ELF-1 (cell line): ENCODE measurements around the gene RASL12.
"Not testable (repeated sequence)": the region's sequence is repeated elsewhere in the genome, so short reads cannot be mapped to it uniquely, and the experiment has no call there.

Experiments used
- DNase-seq: peaks from one replicate; pipeline ENCODE4 v3.0.0-alpha.2; 2016; ENCODE audit warnings: low read depth, low spot score

Gene RASL12

GRCh38 chr15:65067645-65068402, at the start of gene RASL12:
RASL12 (minus strand) TSS chr15:65067991; CDS start chr15:65067835, 156 bp downstream.
- peak; percentile 51 for DNase-seq

GRCh38 chr15:65115542-65115941, 47.8 kb upstream of the RASL12 start:
- DNase-seq = no peak

GRCh38 chr15:65115086-65115485, 47.3 kb upstream of the RASL12 start, which contains the start of gene UBAP1L:
UBAP1L (minus strand) TSS chr15:65115200; CDS start chr15:65106215, 8,985 bp downstream.
- no peak for DNase-seq

- DNase-seq = peak; percentile 22
Measured at GRCh38 chr15:65110676-65111292, 43.0 kb upstream of the RASL12 start.

GRCh38 chr15:65106011-65106590, 38.3 kb upstream of the RASL12 start:
- no peak for DNase-seq

GRCh38 chr15:65105038-65105437, 37.2 kb upstream of the RASL12 start:
- DNase-seq = no peak

- DNase-seq = no peak
Measured at GRCh38 chr15:65102912-65103311, 35.1 kb upstream of the RASL12 start.

GRCh38 chr15:65101891-65102708, 34.3 kb upstream of the RASL12 start:
- peak; percentile 24 for DNase-seq

- peak; percentile 84 for DNase-seq
Measured at GRCh38 chr15:65101411-65101890, 33.7 kb upstream of the RASL12 start.

GRCh38 chr15:65100442-65100841, 32.7 kb upstream of the RASL12 start:
- DNase-seq = no peak

- DNase-seq = not testable (repeated sequence)
Measured at GRCh38 chr15:65099801-65100200, 32.0 kb upstream of the RASL12 start.

GRCh38 chr15:65099336-65099735, 31.5 kb upstream of the RASL12 start:
- DNase-seq = no peak

- no peak for DNase-seq
Measured at GRCh38 chr15:65097651-65098263, 30.0 kb upstream of the RASL12 start.

- DNase-seq = no peak
Measured at GRCh38 chr15:65096481-65097385, 28.9 kb upstream of the RASL12 start.

GRCh38 chr15:65095747-65096104, 27.9 kb upstream of the RASL12 start:
- DNase-seq = no peak

GRCh38 chr15:65095011-65095746, 27.4 kb upstream of the RASL12 start:
- DNase-seq = no peak

GRCh38 chr15:65094294-65094995, 26.7 kb upstream of the RASL12 start:
- DNase-seq = no peak

GRCh38 chr15:65093793-65094170, 26.0 kb upstream of the RASL12 start:
- DNase-seq = not testable (repeated sequence)
